ENCODE data around the gene DAD1.

DNA sequence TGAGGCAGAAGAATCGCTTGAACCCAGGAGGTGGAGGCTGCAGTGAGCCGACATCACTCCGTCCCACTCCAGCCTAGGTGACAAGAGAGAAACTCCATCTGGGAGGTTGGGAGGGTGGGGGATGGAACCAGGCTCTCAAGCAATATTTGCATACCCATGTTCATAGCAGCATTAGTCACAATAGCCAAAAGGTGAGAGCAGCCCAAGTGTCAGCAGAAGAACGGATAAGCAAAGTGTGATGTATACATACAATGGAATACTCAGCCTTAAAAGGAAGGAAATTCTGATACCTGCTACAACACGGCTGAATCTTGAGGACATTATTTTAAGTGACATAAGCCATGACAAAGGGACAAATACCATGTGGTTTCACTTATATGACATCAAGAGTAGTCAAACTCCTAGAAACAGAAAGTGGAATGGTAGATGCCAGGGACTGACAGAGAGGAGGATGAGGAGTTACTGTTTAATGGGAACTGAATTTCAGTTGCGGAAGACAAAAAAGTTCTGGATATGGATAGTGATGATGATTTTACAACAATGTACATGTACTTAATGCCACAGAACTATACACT lies 11.6 kb downstream of the DAD1 start:
- TF ChIP-seq, protein P1, sequence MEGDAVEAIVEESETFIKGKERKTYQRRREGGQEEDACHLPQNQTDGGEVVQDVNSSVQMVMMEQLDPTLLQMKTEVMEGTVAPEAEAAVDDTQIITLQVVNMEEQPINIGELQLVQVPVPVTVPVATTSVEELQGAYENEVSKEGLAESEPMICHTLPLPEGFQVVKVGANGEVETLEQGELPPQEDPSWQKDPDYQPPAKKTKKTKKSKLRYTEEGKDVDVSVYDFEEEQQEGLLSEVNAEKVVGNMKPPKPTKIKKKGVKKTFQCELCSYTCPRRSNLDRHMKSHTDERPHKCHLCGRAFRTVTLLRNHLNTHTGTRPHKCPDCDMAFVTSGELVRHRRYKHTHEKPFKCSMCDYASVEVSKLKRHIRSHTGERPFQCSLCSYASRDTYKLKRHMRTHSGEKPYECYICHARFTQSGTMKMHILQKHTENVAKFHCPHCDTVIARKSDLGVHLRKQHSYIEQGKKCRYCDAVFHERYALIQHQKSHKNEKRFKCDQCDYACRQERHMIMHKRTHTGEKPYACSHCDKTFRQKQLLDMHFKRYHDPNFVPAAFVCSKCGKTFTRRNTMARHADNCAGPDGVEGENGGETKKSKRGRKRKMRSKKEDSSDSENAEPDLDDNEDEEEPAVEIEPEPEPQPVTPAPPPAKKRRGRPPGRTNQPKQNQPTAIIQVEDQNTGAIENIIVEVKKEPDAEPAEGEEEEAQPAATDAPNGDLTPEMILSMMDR (IDR thresholded peaks at IDR 0.05) = no peak
- TF ChIP-seq POLR2AphosphoS5 (IDR thresholded peaks at IDR 0.05) (no peak), EP300 (IDR thresholded peaks at IDR 0.05) (no peak), POLR2A (IDR thresholded peaks at IDR 0.05) (no peak)
